HEK293 (cell line): Measurements from ENCODE around the gene B3GLCT.
A peak's percentile ranks its signal among the peaks of the same experiment; 100 is the strongest.

ENCODE experiments used
- CTCF ChIP-seq: fragments of 450-650 bp; formaldehyde crosslinking; IDR thresholded peaks from 2 replicates; pipeline ENCODE4 v1.5.1; 2016; ENCODE audit warnings: missing biosample characterization, missing genetic modification characterization
- OVOL3 ChIP-seq: fragments of 450-650 bp; formaldehyde crosslinking; IDR thresholded peaks from 2 replicates; pipeline ENCODE4 v1.5.1; 2016; ENCODE audit warnings: missing biosample characterization, missing genetic modification characterization
- PRDM10 ChIP-seq: fragments of 450-650 bp; formaldehyde crosslinking; IDR thresholded peaks from 2 replicates; pipeline ENCODE4 v1.5.1; 2016; ENCODE audit warnings: missing biosample characterization, missing genetic modification characterization
- ZFP3 ChIP-seq: fragments of 450-650 bp; formaldehyde crosslinking; IDR thresholded peaks from 2 replicates; pipeline ENCODE4 v1.5.1; 2016; ENCODE audit warnings: low read depth, missing biosample characterization, missing genetic modification characterization
- ZNF280D ChIP-seq: fragments of 450-650 bp; formaldehyde crosslinking; IDR thresholded peaks from 2 replicates; pipeline ENCODE4 v1.5.1; 2016; ENCODE audit warnings: missing biosample characterization, missing genetic modification characterization
- ZNF777 ChIP-seq: fragments of 450-650 bp; formaldehyde crosslinking; IDR thresholded peaks from 2 replicates; pipeline ENCODE4 v1.5.1; 2017; ENCODE audit warnings: missing biosample characterization, missing genetic modification characterization, borderline replicate concordance
- ZNF785 ChIP-seq: fragments of 450-650 bp; formaldehyde crosslinking; IDR thresholded peaks from 2 replicates; pipeline ENCODE4 v1.5.1; 2016; ENCODE audit warnings: missing biosample characterization, missing genetic modification characterization
- ZNF843 ChIP-seq: fragments of 450-650 bp; formaldehyde crosslinking; IDR thresholded peaks from 2 replicates; pipeline ENCODE4 v1.5.1; 2016; ENCODE audit warnings: missing biosample characterization, missing genetic modification characterization
- ZSCAN16 ChIP-seq: fragments of 450-650 bp; formaldehyde crosslinking; IDR thresholded peaks from 2 replicates; pipeline ENCODE4 v1.5.1; 2016; ENCODE audit warnings: missing biosample characterization, missing genetic modification characterization
- TF ChIP-seq, protein P1 (sequence below): fragments of 450-650 bp; formaldehyde crosslinking; IDR thresholded peaks from 2 replicates; pipeline ENCODE4 v1.5.1; 2016; ENCODE audit warnings: missing biosample characterization, missing genetic modification characterization, low read depth
- TF ChIP-seq, protein P2 (sequence below): fragments of 450-650 bp; formaldehyde crosslinking; IDR thresholded peaks from 2 replicates; pipeline ENCODE4 v1.5.1; 2016; ENCODE audit warnings: missing biosample characterization, missing genetic modification characterization
- TF ChIP-seq, protein P3 (sequence below): fragments of 450-650 bp; formaldehyde crosslinking; conservative IDR thresholded peaks from 2 replicates; pipeline ENCODE4 v1.5.1; 2016; ENCODE audit warnings: low read depth, missing biosample characterization, missing genetic modification characterization

DNA sequence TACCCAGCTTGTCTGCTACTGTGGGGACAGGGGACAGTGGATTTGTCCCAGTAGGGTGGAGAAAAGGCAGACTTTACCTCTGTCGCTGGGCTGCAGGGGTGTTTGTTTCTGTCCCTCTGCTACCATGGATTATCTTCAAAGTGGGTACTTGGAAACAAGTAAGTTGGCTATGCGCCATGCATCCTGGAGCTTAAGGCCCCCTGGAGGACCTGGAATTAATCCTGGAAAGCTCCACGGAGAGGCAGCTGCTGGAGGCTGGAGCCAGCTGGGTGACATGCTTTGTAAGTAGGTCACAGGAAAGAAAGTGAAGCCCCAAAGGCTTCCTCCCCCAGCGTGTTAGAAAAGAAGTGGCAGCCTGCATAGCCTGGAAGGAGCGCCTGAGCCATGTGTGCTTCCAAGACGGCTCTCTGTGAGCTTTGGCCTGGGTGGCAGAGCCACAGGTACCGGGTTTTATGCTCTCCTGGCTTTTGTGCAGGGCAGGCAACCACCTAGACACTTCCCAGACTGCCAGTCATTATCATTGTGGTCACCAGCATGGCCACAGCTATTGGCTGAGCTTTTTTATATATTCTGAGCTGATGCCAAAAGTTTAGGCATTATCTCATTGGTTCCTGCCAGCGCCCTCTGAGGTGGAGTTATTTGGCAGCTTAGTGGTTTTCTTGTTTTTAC is 9.5 kb downstream of the B3GLCT start:
- TF ChIP-seq ZNF777 (tag by site-specific recombination) (no peak), ZNF785 (no peak), CTCF (no peak; the same call in 1 of the 2 replicates), ZNF280D (no peak), ZNF843 (no peak), PRDM10 (tag by site-specific recombination) (peak; percentile 93), ZSCAN16 (no peak), ZFP3 (tag by site-specific recombination) (no peak), OVOL3 (tag by site-specific recombination) (no peak)
- TF ChIP-seq, protein P1, sequence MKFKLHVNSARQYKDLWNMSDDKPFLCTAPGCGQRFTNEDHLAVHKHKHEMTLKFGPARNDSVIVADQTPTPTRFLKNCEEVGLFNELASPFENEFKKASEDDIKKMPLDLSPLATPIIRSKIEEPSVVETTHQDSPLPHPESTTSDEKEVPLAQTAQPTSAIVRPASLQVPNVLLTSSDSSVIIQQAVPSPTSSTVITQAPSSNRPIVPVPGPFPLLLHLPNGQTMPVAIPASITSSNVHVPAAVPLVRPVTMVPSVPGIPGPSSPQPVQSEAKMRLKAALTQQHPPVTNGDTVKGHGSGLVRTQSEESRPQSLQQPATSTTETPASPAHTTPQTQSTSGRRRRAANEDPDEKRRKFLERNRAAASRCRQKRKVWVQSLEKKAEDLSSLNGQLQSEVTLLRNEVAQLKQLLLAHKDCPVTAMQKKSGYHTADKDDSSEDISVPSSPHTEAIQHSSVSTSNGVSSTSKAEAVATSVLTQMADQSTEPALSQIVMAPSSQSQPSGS (tag by site-specific recombination) = 0 out of 2 replicates have a peak, but pooled peaks have one; percentile 3
- TF ChIP-seq, protein P2, sequence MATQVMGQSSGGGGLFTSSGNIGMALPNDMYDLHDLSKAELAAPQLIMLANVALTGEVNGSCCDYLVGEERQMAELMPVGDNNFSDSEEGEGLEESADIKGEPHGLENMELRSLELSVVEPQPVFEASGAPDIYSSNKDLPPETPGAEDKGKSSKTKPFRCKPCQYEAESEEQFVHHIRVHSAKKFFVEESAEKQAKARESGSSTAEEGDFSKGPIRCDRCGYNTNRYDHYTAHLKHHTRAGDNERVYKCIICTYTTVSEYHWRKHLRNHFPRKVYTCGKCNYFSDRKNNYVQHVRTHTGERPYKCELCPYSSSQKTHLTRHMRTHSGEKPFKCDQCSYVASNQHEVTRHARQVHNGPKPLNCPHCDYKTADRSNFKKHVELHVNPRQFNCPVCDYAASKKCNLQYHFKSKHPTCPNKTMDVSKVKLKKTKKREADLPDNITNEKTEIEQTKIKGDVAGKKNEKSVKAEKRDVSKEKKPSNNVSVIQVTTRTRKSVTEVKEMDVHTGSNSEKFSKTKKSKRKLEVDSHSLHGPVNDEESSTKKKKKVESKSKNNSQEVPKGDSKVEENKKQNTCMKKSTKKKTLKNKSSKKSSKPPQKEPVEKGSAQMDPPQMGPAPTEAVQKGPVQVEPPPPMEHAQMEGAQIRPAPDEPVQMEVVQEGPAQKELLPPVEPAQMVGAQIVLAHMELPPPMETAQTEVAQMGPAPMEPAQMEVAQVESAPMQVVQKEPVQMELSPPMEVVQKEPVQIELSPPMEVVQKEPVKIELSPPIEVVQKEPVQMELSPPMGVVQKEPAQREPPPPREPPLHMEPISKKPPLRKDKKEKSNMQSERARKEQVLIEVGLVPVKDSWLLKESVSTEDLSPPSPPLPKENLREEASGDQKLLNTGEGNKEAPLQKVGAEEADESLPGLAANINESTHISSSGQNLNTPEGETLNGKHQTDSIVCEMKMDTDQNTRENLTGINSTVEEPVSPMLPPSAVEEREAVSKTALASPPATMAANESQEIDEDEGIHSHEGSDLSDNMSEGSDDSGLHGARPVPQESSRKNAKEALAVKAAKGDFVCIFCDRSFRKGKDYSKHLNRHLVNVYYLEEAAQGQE (tag by site-specific recombination) = no peak
- TF ChIP-seq, protein P3, sequence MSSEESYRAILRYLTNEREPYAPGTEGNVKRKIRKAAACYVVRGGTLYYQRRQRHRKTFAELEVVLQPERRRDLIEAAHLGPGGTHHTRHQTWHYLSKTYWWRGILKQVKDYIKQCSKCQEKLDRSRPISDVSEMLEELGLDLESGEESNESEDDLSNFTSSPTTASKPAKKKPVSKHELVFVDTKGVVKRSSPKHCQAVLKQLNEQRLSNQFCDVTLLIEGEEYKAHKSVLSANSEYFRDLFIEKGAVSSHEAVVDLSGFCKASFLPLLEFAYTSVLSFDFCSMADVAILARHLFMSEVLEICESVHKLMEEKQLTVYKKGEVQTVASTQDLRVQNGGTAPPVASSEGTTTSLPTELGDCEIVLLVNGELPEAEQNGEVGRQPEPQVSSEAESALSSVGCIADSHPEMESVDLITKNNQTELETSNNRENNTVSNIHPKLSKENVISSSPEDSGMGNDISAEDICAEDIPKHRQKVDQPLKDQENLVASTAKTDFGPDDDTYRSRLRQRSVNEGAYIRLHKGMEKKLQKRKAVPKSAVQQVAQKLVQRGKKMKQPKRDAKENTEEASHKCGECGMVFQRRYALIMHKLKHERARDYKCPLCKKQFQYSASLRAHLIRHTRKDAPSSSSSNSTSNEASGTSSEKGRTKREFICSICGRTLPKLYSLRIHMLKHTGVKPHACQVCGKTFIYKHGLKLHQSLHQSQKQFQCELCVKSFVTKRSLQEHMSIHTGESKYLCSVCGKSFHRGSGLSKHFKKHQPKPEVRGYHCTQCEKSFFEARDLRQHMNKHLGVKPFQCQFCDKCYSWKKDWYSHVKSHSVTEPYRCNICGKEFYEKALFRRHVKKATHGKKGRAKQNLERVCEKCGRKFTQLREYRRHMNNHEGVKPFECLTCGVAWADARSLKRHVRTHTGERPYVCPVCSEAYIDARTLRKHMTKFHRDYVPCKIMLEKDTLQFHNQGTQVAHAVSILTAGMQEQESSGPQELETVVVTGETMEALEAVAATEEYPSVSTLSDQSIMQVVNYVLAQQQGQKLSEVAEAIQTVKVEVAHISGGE = no peak
